Measurements from ENCODE around the gene NCAM1.

DNA sequence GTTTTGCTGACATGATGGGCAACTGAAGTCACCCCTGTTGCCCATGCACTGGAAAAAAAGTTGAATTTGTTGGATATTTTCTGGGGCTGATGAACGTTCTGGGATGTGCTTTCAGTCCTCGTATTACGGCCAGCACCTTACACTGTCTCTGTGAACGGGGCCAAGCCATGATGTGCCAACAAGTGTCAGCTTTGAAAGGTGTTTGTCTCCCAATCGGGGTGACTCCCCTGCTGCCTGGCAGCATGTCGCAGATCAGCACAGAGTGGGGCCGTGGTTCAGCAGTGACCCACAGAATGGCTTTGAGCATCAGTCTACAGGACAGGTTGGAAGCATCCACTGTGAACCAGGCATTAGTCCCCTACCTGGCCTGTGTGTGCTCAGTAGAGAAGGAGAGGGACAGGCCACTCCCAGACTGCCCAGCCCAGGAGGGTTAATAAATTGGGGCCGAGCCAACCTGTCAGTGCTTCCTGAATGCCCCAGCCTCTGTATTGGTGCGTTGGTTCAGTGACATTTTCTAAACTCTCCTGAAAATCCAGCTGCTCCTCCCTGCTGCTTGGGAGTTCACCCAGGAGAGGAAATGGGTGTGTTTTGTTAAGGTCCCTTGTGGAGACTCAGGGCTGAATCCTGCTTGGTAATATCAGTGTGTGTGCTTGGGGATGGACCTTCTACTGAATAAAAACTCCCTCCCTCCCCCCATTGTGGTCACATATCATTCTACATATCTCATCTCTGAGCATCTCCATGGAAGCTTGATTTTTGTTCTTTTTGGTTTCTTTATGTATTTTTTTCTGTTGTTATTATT lies 302.4 kb downstream of the NCAM1 start:
- TF ChIP-seq, protein P1, sequence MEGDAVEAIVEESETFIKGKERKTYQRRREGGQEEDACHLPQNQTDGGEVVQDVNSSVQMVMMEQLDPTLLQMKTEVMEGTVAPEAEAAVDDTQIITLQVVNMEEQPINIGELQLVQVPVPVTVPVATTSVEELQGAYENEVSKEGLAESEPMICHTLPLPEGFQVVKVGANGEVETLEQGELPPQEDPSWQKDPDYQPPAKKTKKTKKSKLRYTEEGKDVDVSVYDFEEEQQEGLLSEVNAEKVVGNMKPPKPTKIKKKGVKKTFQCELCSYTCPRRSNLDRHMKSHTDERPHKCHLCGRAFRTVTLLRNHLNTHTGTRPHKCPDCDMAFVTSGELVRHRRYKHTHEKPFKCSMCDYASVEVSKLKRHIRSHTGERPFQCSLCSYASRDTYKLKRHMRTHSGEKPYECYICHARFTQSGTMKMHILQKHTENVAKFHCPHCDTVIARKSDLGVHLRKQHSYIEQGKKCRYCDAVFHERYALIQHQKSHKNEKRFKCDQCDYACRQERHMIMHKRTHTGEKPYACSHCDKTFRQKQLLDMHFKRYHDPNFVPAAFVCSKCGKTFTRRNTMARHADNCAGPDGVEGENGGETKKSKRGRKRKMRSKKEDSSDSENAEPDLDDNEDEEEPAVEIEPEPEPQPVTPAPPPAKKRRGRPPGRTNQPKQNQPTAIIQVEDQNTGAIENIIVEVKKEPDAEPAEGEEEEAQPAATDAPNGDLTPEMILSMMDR (conservative IDR thresholded peaks at IDR 0.05; ENCODE audit: low read depth, low read length): no peak
- TF ChIP-seq EZH2phosphoT487 (IDR thresholded peaks at IDR 0.05; ENCODE audit: borderline replicate concordance, low read length): no peak
- TF ChIP-seq EZH2 (IDR thresholded peaks at IDR 0.05; ENCODE audit: low read length, unreplicated experiment): no peak

Measured in PC-3 (cell line).